HG02870 (cell line): ENCODE results near the gene TFIP11.
A peak's percentile ranks its signal among the peaks of the same experiment; 100 is the strongest.

Experiments used
- ATAC-seq: cut with Tn5 transposase; IDR thresholded peaks from one replicate; pipeline ENCODE4 v1.9.1; 2021; ENCODE audit warnings: mild to moderate bottlenecking, moderate library complexity; ENCODE audit not compliant: unreplicated experiment

TFIP11 gene

DNA sequence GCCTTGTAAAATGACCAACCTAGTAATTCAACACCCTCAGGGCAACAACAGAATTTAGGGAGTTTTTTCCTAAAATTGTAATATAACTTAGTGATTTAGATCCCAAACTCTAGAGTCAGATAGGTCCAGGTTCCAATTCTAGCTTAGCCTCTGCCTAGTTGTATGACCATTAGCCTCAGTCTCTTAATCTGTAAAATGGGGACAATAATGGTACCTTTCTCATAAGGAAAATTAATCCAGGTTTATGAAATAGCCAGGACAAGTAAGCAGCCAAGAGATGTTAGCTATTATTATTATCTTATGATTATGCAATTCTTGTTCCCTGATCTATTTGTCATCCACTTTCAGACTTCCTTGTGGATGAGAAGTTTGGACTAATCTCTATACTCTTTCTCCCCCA, 4.1 kb downstream of the TFIP11 start:
- ATAC-seq: no peak

DNA sequence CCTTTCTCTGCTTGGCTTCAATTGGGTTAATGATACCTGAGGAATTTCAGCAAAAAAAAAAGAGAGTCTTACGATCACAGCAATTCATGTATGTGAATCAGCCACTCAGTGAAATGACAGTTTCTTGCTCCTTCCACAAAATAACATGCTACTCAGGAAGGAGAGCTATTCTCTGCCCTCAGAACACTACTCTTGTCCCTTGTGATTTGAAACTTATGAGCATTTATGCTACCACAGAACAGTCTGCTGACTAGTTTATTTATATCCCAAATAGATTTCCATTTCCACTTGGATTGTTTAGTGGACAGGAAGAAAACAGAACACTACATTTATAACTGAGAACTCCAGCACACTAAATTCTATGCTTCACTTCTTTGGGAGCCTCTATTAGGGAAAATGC, 8.5 kb downstream of the TFIP11 start:
- no peak for ATAC-seq

DNA sequence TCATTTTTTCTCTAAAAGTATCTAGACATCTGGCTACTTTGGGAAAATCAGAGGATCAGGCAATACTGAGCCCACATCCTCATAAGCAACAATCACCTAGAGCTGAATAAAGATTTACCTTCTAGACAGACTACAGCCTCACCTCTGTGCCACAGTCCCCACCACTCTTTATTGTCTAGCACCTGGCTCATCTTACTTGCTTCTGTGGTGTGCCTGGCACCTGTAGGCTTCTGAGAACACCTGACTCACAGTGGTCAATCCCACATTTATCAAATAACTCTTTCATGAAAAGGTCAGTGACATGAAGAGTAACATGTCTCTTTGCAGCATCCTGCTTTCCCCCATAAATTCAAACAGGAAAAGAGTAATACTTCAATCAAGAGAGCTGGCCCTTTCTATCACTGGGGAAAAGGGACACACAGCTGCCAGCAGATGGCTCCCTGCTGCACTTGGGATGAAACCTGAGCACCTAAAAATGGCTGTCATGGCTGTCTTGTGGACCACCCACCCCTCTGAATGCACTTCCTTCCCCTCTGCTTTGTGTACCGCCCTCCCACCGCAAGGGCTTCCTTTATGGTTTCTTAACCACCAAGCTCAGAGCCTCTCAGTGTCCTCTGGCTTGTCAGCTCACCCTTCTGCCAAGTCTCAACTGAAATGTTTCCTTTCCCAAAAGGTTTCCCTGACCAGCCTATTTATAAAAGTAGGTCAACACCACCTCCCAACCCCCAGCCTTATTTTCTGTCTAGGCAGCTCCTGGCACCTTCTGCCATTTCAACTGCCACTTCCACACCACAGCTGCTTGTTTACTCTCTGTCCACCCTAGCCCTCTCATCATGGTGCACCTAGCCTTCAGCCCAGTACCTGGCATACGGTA, 9.3 kb downstream of the TFIP11 start:
- ATAC-seq: no peak

DNA sequence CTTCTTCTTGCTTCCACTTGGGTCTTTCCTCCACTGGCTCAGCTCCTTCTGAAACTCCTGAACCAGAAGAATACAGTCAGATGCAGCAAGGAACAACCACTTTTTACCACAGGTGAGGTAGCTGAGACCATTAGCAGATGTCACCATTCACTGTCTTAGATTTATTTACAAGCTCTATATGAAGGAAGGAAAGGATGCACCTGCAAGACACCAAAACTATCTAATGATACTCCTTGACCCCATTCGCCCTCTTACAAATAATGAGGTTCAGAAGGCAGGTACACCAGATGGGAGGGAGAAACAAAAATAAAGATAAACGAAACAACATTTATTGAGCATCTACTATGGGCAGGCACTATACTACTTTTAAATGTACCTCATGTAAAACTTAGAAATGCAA, 10.3 kb downstream of the TFIP11 start:
- no peak for ATAC-seq

- ATAC-seq: no peak
Measured at GRCh38 chr22:26499188-26499703, 13.0 kb downstream of the TFIP11 start.

DNA sequence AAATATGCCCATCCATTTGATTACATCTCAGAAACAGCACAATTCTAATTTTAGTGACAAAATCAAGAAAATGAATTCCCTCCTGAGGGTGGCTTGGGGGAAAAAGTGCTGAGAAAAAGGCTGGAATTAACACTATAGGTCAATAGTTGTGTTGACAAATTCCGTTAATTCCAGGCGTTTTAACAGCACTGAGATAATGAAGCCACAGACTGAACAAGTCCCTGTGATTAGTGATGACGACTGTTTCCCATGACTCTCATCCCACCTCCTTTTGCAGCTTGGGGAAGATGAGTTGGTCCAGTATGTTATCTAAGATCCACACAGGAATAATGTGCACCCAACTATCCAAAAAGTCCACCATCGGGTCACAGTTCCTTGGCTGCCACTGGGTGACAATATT, 15.8 kb downstream of the TFIP11 start:
- no peak for ATAC-seq

DNA sequence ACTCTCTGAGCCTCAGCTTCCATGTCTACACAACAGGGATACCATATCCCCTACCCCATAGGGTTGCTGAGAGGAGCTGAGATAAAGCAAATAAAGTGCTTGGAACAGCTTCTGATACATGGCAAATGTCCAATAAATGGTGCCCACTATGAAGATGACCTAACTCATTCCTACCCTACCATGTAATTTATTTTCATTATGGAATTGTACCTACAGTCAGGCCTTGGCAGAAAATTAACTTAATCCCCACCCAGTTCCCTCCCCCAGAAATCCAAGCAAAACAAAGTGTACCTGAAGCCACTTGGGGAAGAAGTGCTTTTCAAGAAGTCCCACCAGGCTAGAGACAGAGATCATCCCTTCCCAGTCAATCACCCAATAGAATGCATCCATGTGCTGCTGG, 17.8 kb downstream of the TFIP11 start:
- no peak for ATAC-seq

GRCh38 chr22:26492220-26492619, 20.1 kb downstream of the TFIP11 start:
- ATAC-seq: no peak

- no peak for ATAC-seq
Measured at GRCh38 chr22:26489447-26490036, 22.7 kb downstream of the TFIP11 start.

GRCh38 chr22:26487996-26488395, 24.3 kb downstream of the TFIP11 start:
- no peak for ATAC-seq

GRCh38 chr22:26486394-26486793, 25.9 kb downstream of the TFIP11 start:
- ATAC-seq: no peak

- no peak for ATAC-seq
Measured at GRCh38 chr22:26485806-26486390, 26.4 kb downstream of the TFIP11 start.

DNA sequence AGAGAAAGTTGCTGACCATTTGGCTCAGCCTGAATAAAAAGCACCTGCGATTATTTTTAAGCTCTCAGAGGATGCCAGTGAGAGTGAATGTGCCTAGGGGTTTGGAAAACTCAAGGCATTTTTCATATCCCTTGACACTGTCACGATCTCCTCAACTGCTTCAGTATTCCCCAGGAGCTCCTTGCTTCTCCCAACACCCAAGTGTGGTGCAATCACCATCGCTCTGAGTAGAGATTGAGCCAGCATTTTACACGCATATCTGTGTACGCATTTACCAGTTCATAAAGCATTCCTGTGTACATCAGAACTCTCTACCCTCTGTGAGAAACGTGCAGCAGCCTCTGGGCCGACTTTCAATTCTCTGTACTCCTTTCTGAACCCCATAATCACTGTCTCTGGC, 27.3 kb downstream of the TFIP11 start:
- no peak for ATAC-seq

GRCh38 chr22:26484360-26484706, 27.9 kb downstream of the TFIP11 start:
- no peak for ATAC-seq

- ATAC-seq: peak; percentile 57
Measured at GRCh38 chr22:26483439-26484359, 28.6 kb downstream of the TFIP11 start, which contains the start of the genes HPS4 and SRRD. HPS4 (minus strand) TSS chr22:26483783; CDS start chr22:26481762, 2,021 bp downstream. SRRD (plus strand) TSS chr22:26483877; CDS start chr22:26483891, 14 bp downstream.

DNA sequence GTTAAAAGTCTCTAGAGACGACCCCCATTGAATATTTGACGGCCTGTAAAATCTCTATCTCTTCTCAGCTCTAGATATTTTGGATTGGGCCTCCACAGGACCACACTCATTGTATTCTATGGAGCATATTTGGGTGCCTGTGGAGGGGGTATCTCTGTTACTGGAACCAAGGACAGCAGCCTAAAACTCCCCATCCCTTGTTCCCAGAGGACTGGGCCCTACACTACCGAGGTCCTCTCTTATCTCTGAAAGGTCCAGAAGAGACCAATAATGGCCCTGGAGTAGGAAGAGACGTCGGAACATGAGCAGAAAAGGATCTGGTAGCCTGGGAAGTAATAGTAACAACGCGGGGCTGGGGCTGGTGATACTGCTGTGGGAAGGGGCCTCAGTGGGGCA, 29.2 kb downstream of the TFIP11 start:
- no peak for ATAC-seq

GRCh38 chr22:26482161-26482560, 30.1 kb downstream of the TFIP11 start:
- ATAC-seq: no peak

DNA sequence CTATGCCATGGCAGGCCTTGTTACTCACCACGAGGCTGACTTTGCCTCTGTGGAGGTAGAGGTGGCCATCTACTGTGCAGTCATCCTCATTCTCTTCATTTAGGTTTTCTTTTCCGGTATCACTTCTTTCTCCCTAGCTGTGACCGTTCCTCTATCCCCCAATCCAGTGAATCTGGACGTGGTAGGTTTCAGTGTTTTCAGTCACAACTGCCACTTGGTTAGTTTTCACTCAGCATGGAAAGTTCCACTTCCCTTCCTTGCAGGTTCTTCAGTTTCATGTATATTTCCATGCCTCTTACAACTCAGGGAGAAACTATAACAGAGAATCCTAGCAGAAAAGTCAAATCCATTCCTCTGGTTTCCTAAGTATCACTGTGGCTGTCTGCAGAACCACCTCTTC, 30.6 kb downstream of the TFIP11 start:
- no peak for ATAC-seq

GRCh38 chr22:26481112-26481693, 31.1 kb downstream of the TFIP11 start:
- no peak for ATAC-seq

GRCh38 chr22:26480611-26480932, 31.7 kb downstream of the TFIP11 start:
- ATAC-seq: no peak
